ENCODE data around the gene RTF2. TPM values are rescaled to one million over a fixed set of nuclear protein-coding genes. Genes with fewer than 3 reads are reported as not detected.

RTF2 gene
- total and polyA plus RNA-seq, 2 experiments from 2014 or later = 28.2 to 53.7 TPM

GRCh38 chr20:56423886-56424285, 44.5 kb upstream of the RTF2 start (continued):
- TF ChIP-seq, protein P1, sequence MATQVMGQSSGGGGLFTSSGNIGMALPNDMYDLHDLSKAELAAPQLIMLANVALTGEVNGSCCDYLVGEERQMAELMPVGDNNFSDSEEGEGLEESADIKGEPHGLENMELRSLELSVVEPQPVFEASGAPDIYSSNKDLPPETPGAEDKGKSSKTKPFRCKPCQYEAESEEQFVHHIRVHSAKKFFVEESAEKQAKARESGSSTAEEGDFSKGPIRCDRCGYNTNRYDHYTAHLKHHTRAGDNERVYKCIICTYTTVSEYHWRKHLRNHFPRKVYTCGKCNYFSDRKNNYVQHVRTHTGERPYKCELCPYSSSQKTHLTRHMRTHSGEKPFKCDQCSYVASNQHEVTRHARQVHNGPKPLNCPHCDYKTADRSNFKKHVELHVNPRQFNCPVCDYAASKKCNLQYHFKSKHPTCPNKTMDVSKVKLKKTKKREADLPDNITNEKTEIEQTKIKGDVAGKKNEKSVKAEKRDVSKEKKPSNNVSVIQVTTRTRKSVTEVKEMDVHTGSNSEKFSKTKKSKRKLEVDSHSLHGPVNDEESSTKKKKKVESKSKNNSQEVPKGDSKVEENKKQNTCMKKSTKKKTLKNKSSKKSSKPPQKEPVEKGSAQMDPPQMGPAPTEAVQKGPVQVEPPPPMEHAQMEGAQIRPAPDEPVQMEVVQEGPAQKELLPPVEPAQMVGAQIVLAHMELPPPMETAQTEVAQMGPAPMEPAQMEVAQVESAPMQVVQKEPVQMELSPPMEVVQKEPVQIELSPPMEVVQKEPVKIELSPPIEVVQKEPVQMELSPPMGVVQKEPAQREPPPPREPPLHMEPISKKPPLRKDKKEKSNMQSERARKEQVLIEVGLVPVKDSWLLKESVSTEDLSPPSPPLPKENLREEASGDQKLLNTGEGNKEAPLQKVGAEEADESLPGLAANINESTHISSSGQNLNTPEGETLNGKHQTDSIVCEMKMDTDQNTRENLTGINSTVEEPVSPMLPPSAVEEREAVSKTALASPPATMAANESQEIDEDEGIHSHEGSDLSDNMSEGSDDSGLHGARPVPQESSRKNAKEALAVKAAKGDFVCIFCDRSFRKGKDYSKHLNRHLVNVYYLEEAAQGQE (IDR thresholded peaks at IDR 0.05; ENCODE audit: unreplicated experiment) = no peak
- no peak for TF ChIP-seq POLR2AphosphoS5 (IDR thresholded peaks at IDR 0.05; ENCODE audit: low read depth)
- no peak for TF ChIP-seq EZH2 (IDR thresholded peaks at IDR 0.05; ENCODE audit: low read depth, unreplicated experiment)

- no peak overlapping the region for H3K4me2 ChIP-seq
- peaks cover 11% of the 10 kb centered on the region for H3K4me1 Mint-ChIP-seq
- H4K20me1 ChIP-seq (replicated peaks; ENCODE audit: insufficient read depth) = no peaks in the 10 kb centered on the region
- no peaks in the 10 kb centered on the region for H3K79me2 ChIP-seq (replicated peaks; ENCODE audit: insufficient read depth)
- H3K4me1 ChIP-seq (ENCODE audit: insufficient read depth) = no peaks in the 10 kb centered on the region
- no peaks in the 10 kb centered on the region; the same call in 2 of the 3 replicates for H3K36me3 Mint-ChIP-seq (ENCODE audit: low read depth)
- TF ChIP-seq, protein P2, sequence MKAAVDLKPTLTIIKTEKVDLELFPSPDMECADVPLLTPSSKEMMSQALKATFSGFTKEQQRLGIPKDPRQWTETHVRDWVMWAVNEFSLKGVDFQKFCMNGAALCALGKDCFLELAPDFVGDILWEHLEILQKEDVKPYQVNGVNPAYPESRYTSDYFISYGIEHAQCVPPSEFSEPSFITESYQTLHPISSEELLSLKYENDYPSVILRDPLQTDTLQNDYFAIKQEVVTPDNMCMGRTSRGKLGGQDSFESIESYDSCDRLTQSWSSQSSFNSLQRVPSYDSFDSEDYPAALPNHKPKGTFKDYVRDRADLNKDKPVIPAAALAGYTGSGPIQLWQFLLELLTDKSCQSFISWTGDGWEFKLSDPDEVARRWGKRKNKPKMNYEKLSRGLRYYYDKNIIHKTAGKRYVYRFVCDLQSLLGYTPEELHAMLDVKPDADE (IDR thresholded peaks at IDR 0.05) = no peak
- TF ChIP-seq CREB1 (CRISPR knock-in tag; IDR thresholded peaks at IDR 0.05; ENCODE audit: low read depth) (no peak), POLR2AphosphoS5 (IDR thresholded peaks at IDR 0.05; ENCODE audit: low read depth) (no peak), NANOG (IDR thresholded peaks at IDR 0.05; ENCODE audit: borderline replicate concordance) (no peak), CTCF (conservative IDR thresholded peaks at IDR 0.05; ENCODE audit: low read depth in 2 of 2) (no peak), STAT1 (IDR thresholded peaks at IDR 0.05; ENCODE audit: unreplicated experiment) (no peak), EZH2phosphoT487 (IDR thresholded peaks at IDR 0.05; ENCODE audit: unreplicated experiment) (no peak), ZNF331 (CRISPR knock-in tag; IDR thresholded peaks at IDR 0.05; ENCODE audit: low read depth) (no peak)
- no peak overlapping the region for H3K4me3 ChIP-seq
- no peak overlapping the region for H3K27ac Mint-ChIP-seq
- no peak overlapping the region for H3K4me3 Mint-ChIP-seq
- H3K9me3 Mint-ChIP-seq = no peaks in the 10 kb centered on the region; the same call in 2 of the 3 replicates
- no peaks in the 10 kb centered on the region for H3K9me2 ChIP-seq (ENCODE audit: insufficient read depth)
- ATAC-seq (no peak), DNase-seq (ENCODE audit: low spot score) (no peak)
- H3K27me3 ChIP-seq (ENCODE audit: insufficient read depth) = peaks cover 16% of the 10 kb centered on the region; the same call in 1 of the 2 replicates
- no peaks in the 10 kb centered on the region for H3F3A ChIP-seq (replicated peaks; ENCODE audit: low read depth)
- H3K27me3 Mint-ChIP-seq (ENCODE audit: insufficient read depth, low read depth, poor library complexity) = peaks cover 37% of the 10 kb centered on the region
- H3K36me3 ChIP-seq (ENCODE audit: insufficient read depth) = no peaks in the 10 kb centered on the region
- no peak overlapping the region for H2AFZ ChIP-seq
- no peak overlapping the region for H3K27ac ChIP-seq (ENCODE audit: low read depth)
Measured at GRCh38 chr20:56424931-56425330, 43.5 kb upstream of the RTF2 start.
